ENCODE measurements around the gene WDR26. TPM values are rescaled to one million over a fixed set of nuclear protein-coding genes. Genes with fewer than 3 reads are reported as not detected.
"Not testable (repeated sequence)": the region's sequence is repeated elsewhere in the genome, so short reads cannot be mapped to it uniquely, and the experiment has no call there.

The WDR26 gene
- 100 to 1,000 TPM; 157 to 176 TPM for total RNA-seq
- total RNA-seq: 216 to 258 reads per million in 2 donors

GRCh38 chr1:224434691-224435317 is at the start of gene WDR26:
Gene WDR26 (minus strand): TSS chr1:224434797.
- ATAC-seq: peak; percentile 86

DNA sequence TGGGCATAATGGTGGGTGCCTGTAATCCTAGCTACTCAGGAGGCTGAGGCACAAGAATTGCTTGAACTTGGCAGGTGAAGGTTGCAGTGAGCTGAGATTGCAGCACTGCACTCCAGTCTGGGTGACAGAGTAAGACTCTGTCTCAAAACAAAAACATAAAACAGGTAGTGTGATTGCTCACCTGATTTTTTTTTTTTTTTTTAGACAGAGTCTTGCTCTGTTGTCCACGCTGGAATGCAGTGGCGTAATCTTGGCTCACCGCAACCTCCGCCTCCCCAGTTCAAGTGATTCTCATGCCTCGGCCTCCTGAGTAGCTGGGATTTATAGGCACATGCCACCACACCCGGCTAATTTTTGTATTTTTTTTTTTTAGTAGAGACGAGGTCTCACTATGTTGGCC is 48.6 kb upstream of the WDR26 start:
- not testable (repeated sequence) for H3K4me3 Mint-ChIP-seq; DNase-seq; ATAC-seq; H3K9me3 ChIP-seq (ENCODE audit: control insufficient read depth, low read length, poor library complexity, severe bottlenecking); H3K36me3 Mint-ChIP-seq (ENCODE audit: low read depth); H3K27ac Mint-ChIP-seq; H3K4me1 Mint-ChIP-seq; H3K27me3 Mint-ChIP-seq

More at GRCh38 chr1:224434691-224435317, at the start of gene WDR26:
- Mint-ChIP-seq H3K27me3 (no peaks in the 10 kb centered on the region), H3K4me3 (peak within 1 kb of the TSS; percentile 97), H3K27ac (peak within 1 kb of the TSS; percentile 97), H3K36me3 (ENCODE audit: low read depth) (peaks cover 4% of the 10 kb centered on the region), H3K4me1 (peaks cover 41% of the 10 kb centered on the region)
- H3K9me3 ChIP-seq (ENCODE audit: control insufficient read depth, low read length, poor library complexity, severe bottlenecking): no peaks in the 10 kb centered on the region
- peak; percentile 67 to 76 (median 71) for DNase-seq

GRCh38 chr1:224482619-224483018 is 48.0 kb upstream of the WDR26 start:
- Mint-ChIP-seq H3K27me3 (no peaks in the 10 kb centered on the region), H3K36me3 (ENCODE audit: low read depth) (no peaks in the 10 kb centered on the region), H3K27ac (no peak overlapping the region), H3K4me1 (no peaks in the 10 kb centered on the region), H3K4me3 (no peak overlapping the region)
- ATAC-seq (no peak), DNase-seq (no peak)
- no peaks in the 10 kb centered on the region for H3K9me3 ChIP-seq (ENCODE audit: control insufficient read depth, low read length, poor library complexity, severe bottlenecking)

DNA sequence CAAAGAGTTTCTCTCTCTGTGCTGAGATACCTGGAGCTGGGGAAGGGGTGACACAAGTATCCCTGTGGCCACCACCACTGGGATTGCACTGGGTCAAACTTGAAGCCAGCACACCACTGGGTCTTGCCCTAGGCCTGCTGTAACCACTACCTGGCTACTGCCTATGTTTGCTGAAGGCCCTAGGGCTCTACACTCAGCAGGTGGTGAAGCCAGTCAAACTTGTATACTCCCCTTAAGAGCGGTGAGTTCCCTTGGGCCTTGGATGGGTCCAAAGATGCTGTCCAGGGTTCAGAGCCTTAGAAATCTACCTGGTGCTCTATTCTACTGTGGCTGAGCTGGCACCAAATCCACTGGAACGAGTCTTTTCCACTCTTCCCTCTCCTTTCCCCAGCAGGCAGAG is 47.0 kb upstream of the WDR26 start:
- Mint-ChIP-seq H3K27ac (no peak overlapping the region), H3K36me3 (ENCODE audit: low read depth) (no peaks in the 10 kb centered on the region), H3K27me3 (no peaks in the 10 kb centered on the region), H3K4me3 (no peak overlapping the region), H3K4me1 (no peaks in the 10 kb centered on the region)
- no peak for ATAC-seq
- no peaks in the 10 kb centered on the region for H3K9me3 ChIP-seq (ENCODE audit: control insufficient read depth, low read length, poor library complexity, severe bottlenecking)
- no peak for DNase-seq

- not testable (repeated sequence) for H3K36me3 Mint-ChIP-seq (ENCODE audit: low read depth); H3K27ac Mint-ChIP-seq; H3K4me1 Mint-ChIP-seq
Measured at GRCh38 chr1:224480888-224481459, 46.4 kb upstream of the WDR26 start.

DNA sequence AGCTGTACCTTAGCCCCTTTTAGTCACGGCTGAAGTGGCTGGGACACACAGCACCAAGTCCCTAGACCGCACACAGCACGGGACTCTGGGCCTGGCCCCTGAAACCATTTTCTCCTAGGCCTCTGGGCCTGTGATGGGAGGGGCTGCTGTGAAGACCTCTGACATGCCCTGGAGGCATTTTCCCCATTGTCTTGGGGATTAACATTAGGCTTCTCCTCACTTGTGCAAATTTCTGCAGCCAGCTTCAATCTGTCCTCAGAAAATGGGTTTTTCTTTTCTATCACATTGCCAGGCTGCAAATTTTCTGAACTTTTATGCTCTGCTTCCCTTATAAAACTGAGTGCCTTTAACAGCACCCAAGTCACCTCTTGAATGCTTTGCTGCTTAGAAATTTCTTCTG is 45.6 kb upstream of the WDR26 start:
- not testable (repeated sequence) for H3K27ac Mint-ChIP-seq; ATAC-seq; H3K9me3 ChIP-seq (ENCODE audit: control insufficient read depth, low read length, poor library complexity, severe bottlenecking); H3K36me3 Mint-ChIP-seq (ENCODE audit: low read depth); H3K4me3 Mint-ChIP-seq; H3K4me1 Mint-ChIP-seq; DNase-seq; H3K27me3 Mint-ChIP-seq

More at GRCh38 chr1:224480888-224481459, 46.4 kb upstream of the WDR26 start:
- ATAC-seq; DNase-seq; H3K4me3 Mint-ChIP-seq; H3K9me3 ChIP-seq (ENCODE audit: control insufficient read depth, low read length, poor library complexity, severe bottlenecking); H3K27me3 Mint-ChIP-seq: not testable (repeated sequence)

GRCh38 chr1:224472806-224473205 is 38.2 kb upstream of the WDR26 start:
- H3K27ac Mint-ChIP-seq: no peak overlapping the region
- no peak overlapping the region for H3K4me3 Mint-ChIP-seq
- ATAC-seq (no peak), DNase-seq (no peak)
- H3K36me3 Mint-ChIP-seq (ENCODE audit: low read depth): peaks cover 2% of the 10 kb centered on the region
- H3K9me3 ChIP-seq (ENCODE audit: control insufficient read depth, low read length, poor library complexity, severe bottlenecking): no peaks in the 10 kb centered on the region
- H3K27me3 Mint-ChIP-seq: no peaks in the 10 kb centered on the region
- H3K4me1 Mint-ChIP-seq: peaks cover 2% of the 10 kb centered on the region

- no peaks in the 10 kb centered on the region for H3K27me3 Mint-ChIP-seq
- H3K27ac Mint-ChIP-seq: peak overlapping the region; percentile 60
- peaks cover 5% of the 10 kb centered on the region for H3K4me1 Mint-ChIP-seq
- H3K9me3 ChIP-seq (ENCODE audit: control insufficient read depth, low read length, poor library complexity, severe bottlenecking): no peaks in the 10 kb centered on the region
- H3K36me3 Mint-ChIP-seq (ENCODE audit: low read depth): peaks cover 2% of the 10 kb centered on the region
- H3K4me3 Mint-ChIP-seq: peak overlapping the region; percentile 2
- ATAC-seq: no peak
- no peak for DNase-seq
Measured at GRCh38 chr1:224466154-224466553, 31.6 kb upstream of the WDR26 start.

GRCh38 chr1:224459966-224460365 is 25.4 kb upstream of the WDR26 start:
- no peaks in the 10 kb centered on the region for H3K9me3 ChIP-seq (ENCODE audit: control insufficient read depth, low read length, poor library complexity, severe bottlenecking)
- H3K4me3 Mint-ChIP-seq: no peak overlapping the region
- ATAC-seq (no peak), DNase-seq (no peak)
- no peaks in the 10 kb centered on the region for H3K36me3 Mint-ChIP-seq (ENCODE audit: low read depth)
- H3K27ac Mint-ChIP-seq: no peak overlapping the region
- H3K4me1 Mint-ChIP-seq: peaks cover 11% of the 10 kb centered on the region
- no peaks in the 10 kb centered on the region for H3K27me3 Mint-ChIP-seq

GRCh38 chr1:224458996-224459395 is 24.4 kb upstream of the WDR26 start:
- no peak overlapping the region for H3K4me3 Mint-ChIP-seq
- H3K9me3 ChIP-seq (ENCODE audit: control insufficient read depth, low read length, poor library complexity, severe bottlenecking): no peaks in the 10 kb centered on the region
- ATAC-seq (no peak), DNase-seq (no peak)
- H3K27ac Mint-ChIP-seq: no peak overlapping the region
- peaks cover 11% of the 10 kb centered on the region for H3K4me1 Mint-ChIP-seq
- H3K36me3 Mint-ChIP-seq (ENCODE audit: low read depth): no peaks in the 10 kb centered on the region
- H3K27me3 Mint-ChIP-seq: no peaks in the 10 kb centered on the region

- Mint-ChIP-seq H3K36me3 (ENCODE audit: low read depth) (no peaks in the 10 kb centered on the region), H3K4me3 (no peak overlapping the region), H3K27ac (no peak overlapping the region), H3K27me3 (no peaks in the 10 kb centered on the region), H3K4me1 (peaks cover 11% of the 10 kb centered on the region)
- no peak for DNase-seq
- no peaks in the 10 kb centered on the region for H3K9me3 ChIP-seq (ENCODE audit: control insufficient read depth, low read length, poor library complexity, severe bottlenecking)
- ATAC-seq: no peak
Measured at GRCh38 chr1:224458296-224458695, 23.7 kb upstream of the WDR26 start.

- no peak for DNase-seq
- peaks cover 11% of the 10 kb centered on the region for H3K4me1 Mint-ChIP-seq
- H3K4me3 Mint-ChIP-seq: peak overlapping the region; percentile 41
- ATAC-seq: peak; percentile 21
- H3K9me3 ChIP-seq (ENCODE audit: control insufficient read depth, low read length, poor library complexity, severe bottlenecking): no peaks in the 10 kb centered on the region
- no peaks in the 10 kb centered on the region for H3K36me3 Mint-ChIP-seq (ENCODE audit: low read depth)
- no peak overlapping the region for H3K27ac Mint-ChIP-seq
- no peaks in the 10 kb centered on the region for H3K27me3 Mint-ChIP-seq
Measured at GRCh38 chr1:224457782-224458144, 23.2 kb upstream of the WDR26 start.

DNA sequence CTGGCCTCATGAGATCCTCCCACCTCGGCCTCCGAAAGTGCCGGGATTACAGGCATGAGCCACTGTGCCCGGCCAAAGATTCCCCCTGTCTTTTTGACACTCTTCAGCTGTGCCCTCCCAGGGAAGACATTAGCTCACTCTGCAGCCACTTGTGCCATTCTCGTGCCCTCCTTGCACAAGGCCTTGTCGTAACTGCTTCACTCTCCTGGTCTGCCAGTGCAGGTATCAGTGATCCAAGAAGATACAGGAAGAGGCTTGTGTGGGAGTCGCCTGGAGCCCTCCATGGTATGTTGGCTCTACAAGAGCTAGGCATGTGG is 22.0 kb upstream of the WDR26 start:
- H3K9me3 ChIP-seq (ENCODE audit: control insufficient read depth, low read length, poor library complexity, severe bottlenecking): no peaks in the 10 kb centered on the region

DNA sequence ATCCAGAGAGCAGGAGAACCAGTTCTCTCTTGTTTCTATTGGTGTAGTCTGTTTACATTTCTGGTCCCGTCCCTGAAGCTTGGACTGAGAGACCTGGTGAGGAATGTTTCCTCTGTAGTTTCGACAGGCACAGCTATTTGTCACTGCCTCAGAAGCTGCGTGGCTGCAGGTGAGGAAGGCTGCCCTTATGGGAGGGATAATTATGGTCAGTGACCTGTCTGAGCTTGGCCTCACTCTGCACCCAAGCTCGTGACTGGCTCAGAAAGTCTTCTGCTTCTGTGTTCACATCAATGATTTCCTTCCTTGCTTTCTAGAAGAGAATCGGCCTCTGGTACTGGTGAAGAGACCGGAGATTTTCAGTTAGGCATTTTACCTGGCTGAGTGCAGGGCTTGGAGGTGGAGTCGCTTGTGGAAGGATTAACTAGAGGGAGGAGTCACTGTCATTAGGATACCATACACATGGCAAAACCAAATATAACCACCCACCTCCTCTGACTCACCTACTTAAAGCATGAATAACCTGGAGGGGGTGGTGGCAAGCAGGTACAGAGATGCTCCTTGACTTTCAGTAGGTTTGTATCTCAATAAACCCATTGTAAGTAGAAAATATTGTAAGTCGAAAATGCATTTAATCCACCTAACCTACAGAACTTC is 19.9 kb upstream of the WDR26 start:
- Mint-ChIP-seq H3K4me1 (peaks cover 18% of the 10 kb centered on the region), H3K27ac (peak overlapping the region; percentile 9), H3K4me3 (no peak overlapping the region), H3K27me3 (no peaks in the 10 kb centered on the region), H3K36me3 (ENCODE audit: low read depth) (no peaks in the 10 kb centered on the region)
- no peak for ATAC-seq
- H3K9me3 ChIP-seq (ENCODE audit: control insufficient read depth, low read length, poor library complexity, severe bottlenecking): no peaks in the 10 kb centered on the region
- DNase-seq: no peak

More for the DNA sequence above, 22.0 kb upstream of the WDR26 start:
- Mint-ChIP-seq H3K4me1 (peaks cover 11% of the 10 kb centered on the region), H3K27me3 (no peaks in the 10 kb centered on the region), H3K4me3 (no peak overlapping the region), H3K27ac (peak overlapping the region; percentile 65), H3K36me3 (ENCODE audit: low read depth) (no peaks in the 10 kb centered on the region)
- ATAC-seq (no peak), DNase-seq (no peak)
